Neuronal stem cell (in vitro differentiated cells): ENCODE measurements around the gene CD33.

Experiments used
- DNase-seq: peaks from one replicate; pipeline ENCODE4 v3.0.0-alpha.2; 2013; ENCODE audit warnings: low spot score
- H2AFZ ChIP-seq: one replicate; pipeline ENCODE4 v1.6.1; 2013; ENCODE audit warnings: mild to moderate bottlenecking, low read length, inconsistent platforms
- H2AK5ac ChIP-seq: 2 replicates; pipeline ENCODE4 v1.6.1; 2013; ENCODE audit warnings: low read depth, mild to moderate bottlenecking, inconsistent platforms, low read length, moderate library complexity, mixed read lengths
- H2BK120ac ChIP-seq: 2 replicates; pipeline ENCODE4 v1.6.1; 2013; ENCODE audit warnings: low read depth, mild to moderate bottlenecking, inconsistent platforms, low read length, moderate library complexity, mixed read lengths
- H2BK12ac ChIP-seq: one replicate; pipeline ENCODE4 v1.6.1; 2013; ENCODE audit warnings: low read length, inconsistent platforms
- H2BK15ac ChIP-seq: 2 replicates; pipeline ENCODE4 v1.6.1; 2013; ENCODE audit warnings: mild to moderate bottlenecking, low read length, inconsistent platforms, mixed read lengths
- H2BK5ac ChIP-seq: one replicate; pipeline ENCODE4 v1.6.1; 2013; ENCODE audit warnings: inconsistent platforms, mild to moderate bottlenecking, low read length, moderate library complexity
- H3K14ac ChIP-seq: one replicate; pipeline ENCODE4 v1.6.1; 2013; ENCODE audit warnings: low read length, inconsistent platforms
- H3K18ac ChIP-seq: 2 replicates; pipeline ENCODE4 v1.6.1; 2013; ENCODE audit warnings: low read length, inconsistent platforms
- H3K23ac ChIP-seq: 2 replicates; pipeline ENCODE4 v1.6.1; 2013; ENCODE audit warnings: low read depth, mild to moderate bottlenecking, mixed read lengths, low read length, inconsistent platforms; ENCODE audit not compliant: poor library complexity
- H3K27ac ChIP-seq: replicated peaks from 3 replicates; pipeline ENCODE4 v1.5.1; 2013; ENCODE audit warnings: low read length, inconsistent platforms
- H3K27me3 ChIP-seq, 3 experiments: 2 replicates each; pipeline ENCODE4 v1.6.1; 2013; ENCODE audit warnings: low read length in 3 of 3, mild to moderate bottlenecking in 2 of 3, inconsistent platforms in 1 of 3, low read depth in 1 of 3, mixed read lengths in 1 of 3, moderate library complexity in 1 of 3; ENCODE audit not compliant: control insufficient read depth in 3 of 3, insufficient read depth in 3 of 3
- H3K36me3 ChIP-seq, 2 donors: replicated peaks in 1 of 2; 2 replicates each; pipeline ENCODE4 v1.6.1; 2013; ENCODE audit warnings: low read length in 2 of 2; ENCODE audit not compliant: control insufficient read depth in 2 of 2, insufficient read depth in 2 of 2
- H3K4ac ChIP-seq: 2 replicates; pipeline ENCODE4 v1.6.1; 2013; ENCODE audit warnings: inconsistent platforms, mild to moderate bottlenecking, low read length, moderate library complexity
- H3K4me1 ChIP-seq, 2 donors: 1 replicate in 1 of 2; 2 replicates in 1 of 2; pipeline ENCODE4 v1.6.1; 2013; ENCODE audit warnings: low read length in 2 of 2, low read depth in 1 of 2; ENCODE audit not compliant: control insufficient read depth in 2 of 2, insufficient read depth in 1 of 2
- H3K4me2 ChIP-seq: one replicate; pipeline ENCODE4 v1.6.1; 2013; ENCODE audit warnings: mild to moderate bottlenecking, low read length, inconsistent platforms; ENCODE audit not compliant: insufficient read depth, poor library complexity, severe bottlenecking
- H3K4me3 ChIP-seq, 2 donors: 2 replicates each; pipeline ENCODE4 v1.5.1; 2013; ENCODE audit warnings: low read length in 2 of 2, mild to moderate bottlenecking in 2 of 2, inconsistent platforms in 1 of 2, moderate library complexity in 1 of 2
- H3K79me1 ChIP-seq: one replicate; pipeline ENCODE4 v1.6.1; 2013; ENCODE audit warnings: low read depth, mild to moderate bottlenecking, inconsistent platforms, low read length, moderate library complexity
- H3K9ac ChIP-seq: one replicate; pipeline ENCODE4 v1.6.1; 2013; ENCODE audit warnings: mild to moderate bottlenecking, low read depth, low read length, inconsistent platforms; ENCODE audit not compliant: poor library complexity
- H3K9me3 ChIP-seq, 2 donors: replicated peaks in 1 of 2; 2 replicates each; pipeline versions ENCODE3 to v1.6.1; 2013; ENCODE audit warnings: low read length in 2 of 2, mild to moderate bottlenecking in 2 of 2, inconsistent platforms in 1 of 2, low read depth in 1 of 2, mixed read lengths in 1 of 2, moderate library complexity in 1 of 2; ENCODE audit not compliant: control insufficient read depth in 2 of 2, insufficient read depth in 1 of 2
- H4K8ac ChIP-seq: one replicate; pipeline ENCODE4 v1.6.1; 2013; ENCODE audit warnings: low read depth, mild to moderate bottlenecking, inconsistent platforms, low read length, moderate library complexity
- H4K91ac ChIP-seq: one replicate; pipeline ENCODE4 v1.6.1; 2013; ENCODE audit warnings: low read length, low read depth, mild to moderate bottlenecking, inconsistent platforms; ENCODE audit not compliant: poor library complexity
- WGBS, 2 donors: extraction: QIAGEN DNeasy Blood & Tissue Kit; methylation state at CpG; one replicate each; pipeline ENCODE4 v1.1.7; 2013; ENCODE audit warnings: missing lambda C conversion rate in 2 of 2, mixed read lengths in 1 of 2; ENCODE audit not compliant: insufficient read length in 2 of 2, insufficient replicate concordance in 1 of 2; ENCODE audit errors: extremely low coverage in 2 of 2; 5-methylcytosine and 5-hydroxymethylcytosine counted together

The CD33 gene

DNA sequence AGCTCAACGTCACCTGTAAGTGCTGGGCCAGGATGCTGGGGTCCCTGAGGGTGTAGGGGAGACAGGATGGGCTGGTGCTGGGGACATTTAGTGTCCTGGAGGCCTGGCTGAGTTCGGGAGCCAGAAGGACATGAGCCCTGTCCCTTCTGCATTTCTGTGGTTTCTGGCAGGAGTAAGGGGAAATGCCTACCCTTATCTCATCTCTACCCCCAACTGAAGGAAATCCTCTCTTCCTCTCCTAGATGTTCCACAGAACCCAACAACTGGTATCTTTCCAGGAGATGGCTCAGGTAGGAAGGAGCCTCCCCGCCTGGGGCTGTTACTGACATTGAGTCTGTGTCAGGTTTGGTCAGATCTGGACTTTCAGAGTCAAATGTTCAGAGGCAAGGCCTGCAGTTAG lies 1.2 kb downstream of the CD33 start:
- no peak overlapping the region for H3K9ac ChIP-seq

DNA sequence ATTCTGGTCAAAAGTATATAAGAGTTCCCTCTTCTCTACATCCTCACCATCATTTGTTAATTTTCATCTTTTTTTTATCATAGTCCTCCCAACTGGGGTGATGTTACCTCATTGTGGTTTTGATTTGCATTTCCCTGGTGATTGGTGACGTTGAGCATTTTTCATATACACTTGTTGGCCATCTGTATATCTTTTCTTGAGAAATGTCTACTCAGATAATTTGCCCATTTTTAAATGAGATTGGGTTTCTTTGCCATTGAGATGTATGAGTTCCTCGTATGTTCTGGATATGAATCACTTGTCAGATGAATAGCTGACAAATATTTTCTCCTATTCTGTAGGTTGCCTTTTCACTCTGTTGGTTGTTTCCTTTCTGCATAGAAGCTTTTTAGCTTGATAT lies 2.4 kb downstream of the CD33 start:
- no peaks in the 10 kb centered on the region for H3K9me3 ChIP-seq
- no peak overlapping the region for H4K8ac ChIP-seq
- H3K36me3 ChIP-seq, result no peaks in the 10 kb centered on the region
- H3K9ac ChIP-seq, result no peak overlapping the region
- no peak overlapping the region for H3K27ac ChIP-seq
- H3K4me3 ChIP-seq, result no peak overlapping the region
- no peak overlapping the region for H2BK5ac ChIP-seq
- no peak overlapping the region for H2AFZ ChIP-seq
- no peak overlapping the region for H3K23ac ChIP-seq
- no peak overlapping the region for H2BK12ac ChIP-seq
- H2BK15ac ChIP-seq, result no peak overlapping the region
- H3K14ac ChIP-seq, result no peak overlapping the region
- H2AK5ac ChIP-seq, result no peak overlapping the region
- no peaks in the 10 kb centered on the region for H3K79me1 ChIP-seq
- no peaks in the 10 kb centered on the region for H3K4me1 ChIP-seq
- no peak for DNase-seq
- no peak overlapping the region for H3K18ac ChIP-seq
- H4K91ac ChIP-seq, result no peak overlapping the region
- no peak overlapping the region for H3K4ac ChIP-seq
- H3K4me2 ChIP-seq, result no peak overlapping the region
- no peak overlapping the region for H2BK120ac ChIP-seq
- peaks cover 0 to 4% (median 0%) of the 10 kb centered on the region in 3 experiments for H3K27me3 ChIP-seq
- no CpG with 5 or more reads among the region's 2 CpGs for WGBS, 2 donors

More for the DNA sequence above, 1.2 kb downstream of the CD33 start:
- no peak overlapping the region for H2BK12ac ChIP-seq
- H4K8ac ChIP-seq, result peak overlapping the region; percentile 65
- no CpG with 5 or more reads among the region's 3 CpGs for WGBS, 2 donors
- H3K4ac ChIP-seq, result no peak overlapping the region
- H3K4me2 ChIP-seq, result no peak overlapping the region
- H3K4me3 ChIP-seq, result no peak overlapping the region
- no peak overlapping the region for H2BK120ac ChIP-seq
- no peak overlapping the region for H2AFZ ChIP-seq
- H3K9me3 ChIP-seq, result no peaks in the 10 kb centered on the region
- no peaks in the 10 kb centered on the region for H3K36me3 ChIP-seq
- H3K27me3 ChIP-seq, result peaks cover 0 to 4% (median 0%) of the 10 kb centered on the region in 3 experiments
- no peak overlapping the region for H3K27ac ChIP-seq
- H3K14ac ChIP-seq, result peak overlapping the region; percentile 27
- H3K18ac ChIP-seq, result no peak overlapping the region
- no peak overlapping the region for H4K91ac ChIP-seq
- no peaks in the 10 kb centered on the region for H3K79me1 ChIP-seq
- no peak overlapping the region for H2AK5ac ChIP-seq
- no peak overlapping the region for H2BK15ac ChIP-seq
- no peaks in the 10 kb centered on the region for H3K4me1 ChIP-seq
- H2BK5ac ChIP-seq, result no peak overlapping the region
- DNase-seq, result no peak
- H3K23ac ChIP-seq, result peak overlapping the region; percentile 67

DNA sequence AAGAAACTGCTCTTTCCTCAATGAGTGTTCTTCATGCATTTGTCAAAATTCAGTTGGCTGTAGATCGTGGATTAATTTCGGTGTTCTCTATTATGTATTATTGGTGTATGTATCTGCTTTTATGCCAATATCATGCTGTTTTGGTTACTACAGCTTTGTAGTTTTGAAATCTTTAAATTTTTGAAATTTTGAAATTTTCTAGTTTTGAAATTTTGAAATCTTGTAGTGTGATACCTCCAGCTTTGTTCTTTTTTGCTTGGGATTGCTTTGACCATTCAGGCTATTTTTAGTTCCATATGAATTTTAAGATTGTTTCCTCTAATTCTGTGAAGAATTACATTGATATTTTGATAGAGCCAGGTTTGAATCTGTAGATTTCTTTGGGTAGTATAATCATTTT lies 3.1 kb downstream of the CD33 start:
- Histone ChIP-seq H2BK5ac (no peak overlapping the region), H4K91ac (no peak overlapping the region), H3K18ac (no peak overlapping the region), H2AK5ac (no peak overlapping the region), H2BK120ac (no peak overlapping the region), H3K79me1 (no peaks in the 10 kb centered on the region), H3K23ac (no peak overlapping the region), H3K4ac (no peak overlapping the region), H3K36me3 (no peaks in the 10 kb centered on the region), H3K14ac (no peak overlapping the region), H3K4me3 (no peak overlapping the region), H3K27ac (no peak overlapping the region), H3K9me3 (no peaks in the 10 kb centered on the region), H3K27me3 (peaks cover 0 to 4% (median 0%) of the 10 kb centered on the region in 3 experiments), H4K8ac (no peak overlapping the region), H2BK15ac (no peak overlapping the region), H2AFZ (no peak overlapping the region), H3K4me1 (no peaks in the 10 kb centered on the region), H3K9ac (no peak overlapping the region), H2BK12ac (no peak overlapping the region), H3K4me2 (no peak overlapping the region)
- WGBS, 2 donors, result no CpG with 5 or more reads among the region's 2 CpGs
- no peak for DNase-seq

DNA sequence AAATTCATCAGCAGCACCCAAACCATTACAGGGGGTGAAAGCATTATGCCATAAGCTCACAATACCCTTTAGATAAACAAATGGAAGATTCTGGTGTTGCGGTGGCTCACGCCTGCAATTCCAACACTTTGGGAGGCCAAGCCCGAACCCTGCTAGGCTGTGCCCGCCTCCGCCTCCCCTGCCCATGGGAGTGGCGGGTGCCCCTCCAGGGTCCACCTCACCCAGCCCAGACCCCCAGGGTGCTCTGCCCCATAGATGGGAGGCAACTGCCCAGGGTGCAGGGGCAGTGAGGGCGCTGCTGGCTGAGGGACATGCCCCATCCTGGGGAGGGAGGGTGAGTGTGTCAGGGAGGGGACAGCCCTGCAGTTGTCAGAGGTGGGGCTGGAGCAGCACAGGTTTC lies 16.0 kb downstream of the CD33 start:
- no peak overlapping the region for H4K8ac ChIP-seq
- no CpG with 5 or more reads among the region's 7 CpGs for WGBS, 2 donors
- H3K9ac ChIP-seq, result no peak overlapping the region
- peaks cover 0 to 14% (median 0%) of the 10 kb centered on the region in 3 experiments for H3K27me3 ChIP-seq
- H3K23ac ChIP-seq, result no peak overlapping the region
- no peaks in the 10 kb centered on the region for H3K79me1 ChIP-seq
- no peak overlapping the region for H2BK12ac ChIP-seq
- H2AFZ ChIP-seq, result no peak overlapping the region
- H2BK15ac ChIP-seq, result no peak overlapping the region
- DNase-seq, result no peak
- no peak overlapping the region for H3K18ac ChIP-seq
- no peak overlapping the region for H3K4ac ChIP-seq
- H3K36me3 ChIP-seq, result no peaks in the 10 kb centered on the region
- H3K9me3 ChIP-seq, result no peaks in the 10 kb centered on the region
- H3K4me3 ChIP-seq, result no peak overlapping the region
- H3K14ac ChIP-seq, result peak overlapping the region; percentile 5
- H2BK5ac ChIP-seq, result no peak overlapping the region
- no peak overlapping the region for H2AK5ac ChIP-seq
- no peak overlapping the region for H4K91ac ChIP-seq
- no peak overlapping the region for H3K4me2 ChIP-seq
- no peak overlapping the region for H3K27ac ChIP-seq
- H3K4me1 ChIP-seq, result no peaks in the 10 kb centered on the region
- H2BK120ac ChIP-seq, result no peak overlapping the region
